GM12892 (cell line): ENCODE measurements around the gene GAS7.

Experiments used
- POLR2A ChIP-seq: IDR thresholded peaks from 2 replicates; pipeline ENCODE4 v1.6.1; 2011; ENCODE audit warnings: low read depth, low read length, control low read depth
- POLR2AphosphoS5 ChIP-seq: IDR thresholded peaks from 2 replicates; pipeline ENCODE4 v1.6.1; 2011; ENCODE audit warnings: low read depth, low read length, control low read depth

- TF ChIP-seq POLR2AphosphoS5: no peak
- TF ChIP-seq POLR2A: no peak
Measured at GRCh38 chr17:9880582-9880999, 317.8 kb downstream of the GAS7 start.
